ENCODE data around the gene AKR1E2. TPM values are rescaled to one million over a fixed set of nuclear protein-coding genes. Genes with fewer than 3 reads are reported as not detected.

AKR1E2 gene
- total and polyA plus RNA-seq, 9 of the 15 experiments (the other 6 are each of a cell fraction or from before 2014, with no cell fraction given), result 4.2 to 16.6 (median 9.8) TPM

DNA sequence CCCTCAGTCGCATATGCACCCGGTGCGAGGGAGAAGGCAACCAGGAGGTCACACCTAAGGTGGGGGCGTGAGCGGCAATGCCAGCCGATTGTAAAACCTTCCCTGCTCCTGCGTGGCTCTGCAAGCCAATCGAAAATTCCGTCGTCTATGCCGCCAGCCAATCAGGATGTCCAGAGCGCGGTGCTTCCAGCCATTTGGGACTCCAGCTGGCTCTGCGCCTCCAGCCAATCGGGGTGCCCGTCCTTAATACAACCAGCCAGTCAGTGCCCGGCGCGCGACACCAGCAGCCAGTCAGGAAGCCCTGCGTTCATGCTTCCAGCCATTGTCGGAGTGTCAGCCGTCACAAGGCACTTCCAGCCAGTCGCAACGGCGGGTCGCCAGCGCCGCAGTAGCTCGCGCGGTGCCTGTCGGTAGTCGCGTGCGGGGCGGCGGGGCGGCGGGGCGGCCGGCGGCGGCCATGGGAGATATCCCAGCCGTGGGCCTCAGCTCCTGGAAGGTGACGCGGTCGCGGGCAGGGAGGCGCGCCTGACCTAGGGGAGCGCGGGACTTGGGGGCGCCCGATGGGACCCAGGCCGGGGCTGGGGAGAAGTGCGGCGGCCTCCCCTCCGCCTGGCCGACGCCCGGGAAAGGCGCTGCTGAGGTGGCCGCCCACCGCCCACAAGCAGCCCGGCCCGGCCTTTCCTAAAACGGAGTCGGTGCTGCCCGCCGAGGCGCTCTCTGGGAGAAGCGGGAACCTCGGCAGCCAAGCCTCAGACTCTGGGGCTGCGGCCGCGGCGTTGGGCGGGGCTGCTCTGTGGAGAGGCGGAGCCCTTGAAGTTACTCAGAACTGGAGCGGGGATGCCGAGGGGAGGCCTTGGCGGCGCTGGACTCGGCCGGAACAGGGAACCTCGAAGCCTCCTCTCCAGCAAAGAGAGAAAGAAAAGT is at the start of gene AKR1E2 (continued):
- TF ChIP-seq, protein P1, sequence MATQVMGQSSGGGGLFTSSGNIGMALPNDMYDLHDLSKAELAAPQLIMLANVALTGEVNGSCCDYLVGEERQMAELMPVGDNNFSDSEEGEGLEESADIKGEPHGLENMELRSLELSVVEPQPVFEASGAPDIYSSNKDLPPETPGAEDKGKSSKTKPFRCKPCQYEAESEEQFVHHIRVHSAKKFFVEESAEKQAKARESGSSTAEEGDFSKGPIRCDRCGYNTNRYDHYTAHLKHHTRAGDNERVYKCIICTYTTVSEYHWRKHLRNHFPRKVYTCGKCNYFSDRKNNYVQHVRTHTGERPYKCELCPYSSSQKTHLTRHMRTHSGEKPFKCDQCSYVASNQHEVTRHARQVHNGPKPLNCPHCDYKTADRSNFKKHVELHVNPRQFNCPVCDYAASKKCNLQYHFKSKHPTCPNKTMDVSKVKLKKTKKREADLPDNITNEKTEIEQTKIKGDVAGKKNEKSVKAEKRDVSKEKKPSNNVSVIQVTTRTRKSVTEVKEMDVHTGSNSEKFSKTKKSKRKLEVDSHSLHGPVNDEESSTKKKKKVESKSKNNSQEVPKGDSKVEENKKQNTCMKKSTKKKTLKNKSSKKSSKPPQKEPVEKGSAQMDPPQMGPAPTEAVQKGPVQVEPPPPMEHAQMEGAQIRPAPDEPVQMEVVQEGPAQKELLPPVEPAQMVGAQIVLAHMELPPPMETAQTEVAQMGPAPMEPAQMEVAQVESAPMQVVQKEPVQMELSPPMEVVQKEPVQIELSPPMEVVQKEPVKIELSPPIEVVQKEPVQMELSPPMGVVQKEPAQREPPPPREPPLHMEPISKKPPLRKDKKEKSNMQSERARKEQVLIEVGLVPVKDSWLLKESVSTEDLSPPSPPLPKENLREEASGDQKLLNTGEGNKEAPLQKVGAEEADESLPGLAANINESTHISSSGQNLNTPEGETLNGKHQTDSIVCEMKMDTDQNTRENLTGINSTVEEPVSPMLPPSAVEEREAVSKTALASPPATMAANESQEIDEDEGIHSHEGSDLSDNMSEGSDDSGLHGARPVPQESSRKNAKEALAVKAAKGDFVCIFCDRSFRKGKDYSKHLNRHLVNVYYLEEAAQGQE (IDR thresholded peaks at IDR 0.05; ENCODE audit: borderline replicate concordance), result peak; percentile 40
- TF ChIP-seq, protein P1 (CRISPR knock-in tag; IDR thresholded peaks at IDR 0.05; ENCODE audit: low read depth), result 0 out of 2 replicates have a peak, but pooled peaks have one; percentile 19
- TF ChIP-seq SMARCA4 (IDR thresholded peaks at IDR 0.05) (no peak), PYGO2 (tag; IDR thresholded peaks at IDR 0.05) (peak; percentile 83), ETS2 (tag; IDR thresholded peaks at IDR 0.05; ENCODE audit: borderline replicate concordance, poor library complexity, severe bottlenecking) (no peak), ARID2 (IDR thresholded peaks at IDR 0.05) (no peak), HNRNPL (IDR thresholded peaks at IDR 0.05; ENCODE audit: low read depth, low read length) (no peak), BRCA1 (IDR thresholded peaks at IDR 0.05) (no peak), BRCA1 (CRISPR knock-in tag; IDR thresholded peaks at IDR 0.05) (no peak), ERF (CRISPR knock-in tag; IDR thresholded peaks at IDR 0.05) (no peak), TFAM (CRISPR knock-in tag; conservative IDR thresholded peaks at IDR 0.05) (no peak)
- TF ChIP-seq, protein P2, sequence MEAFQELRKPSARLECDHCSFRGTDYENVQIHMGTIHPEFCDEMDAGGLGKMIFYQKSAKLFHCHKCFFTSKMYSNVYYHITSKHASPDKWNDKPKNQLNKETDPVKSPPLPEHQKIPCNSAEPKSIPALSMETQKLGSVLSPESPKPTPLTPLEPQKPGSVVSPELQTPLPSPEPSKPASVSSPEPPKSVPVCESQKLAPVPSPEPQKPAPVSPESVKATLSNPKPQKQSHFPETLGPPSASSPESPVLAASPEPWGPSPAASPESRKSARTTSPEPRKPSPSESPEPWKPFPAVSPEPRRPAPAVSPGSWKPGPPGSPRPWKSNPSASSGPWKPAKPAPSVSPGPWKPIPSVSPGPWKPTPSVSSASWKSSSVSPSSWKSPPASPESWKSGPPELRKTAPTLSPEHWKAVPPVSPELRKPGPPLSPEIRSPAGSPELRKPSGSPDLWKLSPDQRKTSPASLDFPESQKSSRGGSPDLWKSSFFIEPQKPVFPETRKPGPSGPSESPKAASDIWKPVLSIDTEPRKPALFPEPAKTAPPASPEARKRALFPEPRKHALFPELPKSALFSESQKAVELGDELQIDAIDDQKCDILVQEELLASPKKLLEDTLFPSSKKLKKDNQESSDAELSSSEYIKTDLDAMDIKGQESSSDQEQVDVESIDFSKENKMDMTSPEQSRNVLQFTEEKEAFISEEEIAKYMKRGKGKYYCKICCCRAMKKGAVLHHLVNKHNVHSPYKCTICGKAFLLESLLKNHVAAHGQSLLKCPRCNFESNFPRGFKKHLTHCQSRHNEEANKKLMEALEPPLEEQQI (IDR thresholded peaks at IDR 0.05), result peak; percentile 94
- TF ChIP-seq, protein P3, sequence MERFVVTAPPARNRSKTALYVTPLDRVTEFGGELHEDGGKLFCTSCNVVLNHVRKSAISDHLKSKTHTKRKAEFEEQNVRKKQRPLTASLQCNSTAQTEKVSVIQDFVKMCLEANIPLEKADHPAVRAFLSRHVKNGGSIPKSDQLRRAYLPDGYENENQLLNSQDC (CRISPR knock-in tag; IDR thresholded peaks at IDR 0.05), result no peak
